OCI-LY3 (cell line): Measurements from ENCODE around the gene RPS25.

ENCODE experiments used
- CTCF ChIP-seq: fragments of 200-600, 300-600 bp; sonication (generic); IDR thresholded peaks from 2 replicates; pipeline ENCODE4 v1.5.1; 2014; ENCODE audit warnings: antibody characterized with exemption, low read length, low read depth
- EZH2phosphoT487 ChIP-seq: fragments of 200-600 bp; shearing (Covaris generic); IDR thresholded peaks from 2 replicates; pipeline ENCODE4 v1.6.1; 2018; ENCODE audit warnings: antibody characterized with exemption, mixed run types, low read depth

- TF ChIP-seq CTCF = no peak
- no peak for TF ChIP-seq EZH2phosphoT487
Observed at GRCh38 chr11:119061256-119061655, 43.1 kb upstream of the RPS25 start.
